GM18861 (cell line): Measurements from ENCODE around the gene ITGA4.

Source experiments
- ATAC-seq: cut with Tn5 transposase; IDR thresholded peaks from one replicate; pipeline ENCODE4 v1.9.1; 2021; ENCODE audit not compliant: unreplicated experiment

ITGA4 gene

DNA sequence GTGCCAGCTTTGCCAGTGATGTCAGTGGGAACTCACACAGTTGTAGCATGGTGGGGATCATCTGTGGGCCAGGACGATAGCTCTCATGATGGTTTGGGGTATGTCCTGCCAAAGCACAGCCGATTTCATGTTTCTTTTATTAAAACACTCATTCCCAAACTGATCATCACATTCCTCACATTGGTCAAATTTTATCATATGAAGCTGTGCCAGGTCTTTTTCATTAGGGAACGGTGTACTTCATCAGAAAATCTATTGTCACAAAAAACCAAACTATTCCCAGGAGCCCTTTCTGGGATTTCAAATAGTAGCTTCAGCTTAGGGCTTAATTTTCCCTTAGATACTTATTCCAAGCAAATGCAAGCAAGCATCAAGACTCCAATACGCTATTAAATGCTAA lies 42.0 kb downstream of the ITGA4 start:
- ATAC-seq: no peak

- no peak for ATAC-seq
These were observed 43.0 kb downstream of the ITGA4 start for GRCh38 chr2:181500201-181500600.

DNA sequence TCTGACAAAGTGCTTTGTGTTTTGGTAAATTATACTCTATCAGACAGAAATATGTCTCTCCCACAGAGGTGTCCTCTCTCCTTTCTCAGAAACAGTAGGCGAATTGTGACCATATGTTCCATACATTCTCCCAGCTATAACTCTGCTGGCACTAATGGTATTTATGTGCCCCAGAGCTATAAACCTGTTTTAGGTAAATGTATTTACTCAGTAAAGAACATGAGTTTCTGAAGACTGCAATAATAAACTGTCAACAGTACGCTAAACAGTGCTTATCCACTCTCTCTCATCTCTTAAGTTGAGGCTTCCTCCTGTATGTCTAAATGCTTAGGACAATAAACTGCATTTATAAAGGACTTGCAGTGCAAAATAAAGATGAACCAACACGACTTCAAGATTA lies 58.5 kb downstream of the ITGA4 start:
- no peak for ATAC-seq

DNA sequence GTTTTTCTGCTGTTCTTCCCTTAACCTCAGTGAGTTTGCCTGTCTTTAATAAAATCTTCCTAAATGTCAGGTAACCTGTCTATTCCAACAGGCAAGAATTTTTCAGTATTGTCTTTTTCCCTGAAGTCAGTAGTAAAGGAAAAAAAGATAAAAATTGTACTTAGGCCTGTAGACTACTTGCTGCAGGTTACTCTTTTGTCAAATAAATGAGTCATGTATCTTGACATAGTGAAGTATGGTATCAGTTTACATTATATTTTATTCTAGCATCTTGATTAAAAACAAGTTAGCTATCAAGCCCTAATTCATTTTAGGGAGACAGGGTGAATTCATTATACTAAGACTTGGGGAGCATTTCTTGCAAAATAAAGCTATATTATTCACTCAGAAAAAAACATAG lies 59.8 kb downstream of the ITGA4 start:
- ATAC-seq: no peak

DNA sequence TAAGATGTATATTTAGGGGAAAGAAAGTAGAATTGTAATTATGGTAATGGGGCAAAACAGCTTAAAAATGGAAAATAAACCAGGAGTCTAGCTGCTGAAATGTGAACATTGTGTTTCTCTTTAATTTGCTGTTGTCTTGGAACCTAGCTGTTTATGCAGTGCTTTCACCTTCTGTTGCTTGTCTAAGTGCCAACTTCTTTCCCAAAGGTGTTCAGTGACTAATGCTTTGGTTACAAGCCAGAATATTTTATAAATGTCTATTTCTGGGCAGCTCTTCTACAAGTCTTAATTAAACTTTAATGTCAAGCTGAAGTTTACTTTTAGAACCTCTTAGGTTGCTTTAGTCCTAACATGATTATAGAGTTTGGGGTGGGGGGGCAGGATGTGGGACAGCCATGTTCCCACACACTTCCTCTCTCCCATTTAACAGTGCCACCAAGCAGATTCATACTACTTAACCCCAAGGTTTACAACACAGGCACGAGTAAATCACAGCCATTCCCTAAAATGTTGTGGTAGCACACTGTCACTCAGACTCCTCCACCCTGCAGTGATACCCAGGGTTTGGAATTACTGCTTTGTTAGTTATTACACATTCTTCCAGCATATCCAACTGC lies 60.6 kb downstream of the ITGA4 start:
- no peak for ATAC-seq

DNA sequence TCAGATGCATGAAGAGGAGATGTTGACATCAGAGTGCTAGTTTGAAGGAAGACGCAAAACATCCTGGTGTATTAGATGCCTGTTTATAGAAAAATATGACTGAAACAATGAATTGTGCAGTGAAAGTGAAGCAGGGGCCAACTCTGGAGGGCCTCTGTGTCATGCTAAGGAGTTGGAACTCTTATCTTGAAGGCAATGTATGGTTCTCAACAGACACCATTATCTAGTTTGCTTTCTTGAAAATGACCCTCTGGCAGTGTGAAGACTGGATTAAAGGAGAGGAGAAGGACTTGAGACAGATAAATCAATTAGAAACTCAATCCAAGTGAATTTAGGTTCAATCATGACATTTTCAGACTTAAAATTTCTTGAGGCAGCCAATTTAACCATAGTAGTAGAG lies 63.1 kb downstream of the ITGA4 start:
- ATAC-seq: no peak

DNA sequence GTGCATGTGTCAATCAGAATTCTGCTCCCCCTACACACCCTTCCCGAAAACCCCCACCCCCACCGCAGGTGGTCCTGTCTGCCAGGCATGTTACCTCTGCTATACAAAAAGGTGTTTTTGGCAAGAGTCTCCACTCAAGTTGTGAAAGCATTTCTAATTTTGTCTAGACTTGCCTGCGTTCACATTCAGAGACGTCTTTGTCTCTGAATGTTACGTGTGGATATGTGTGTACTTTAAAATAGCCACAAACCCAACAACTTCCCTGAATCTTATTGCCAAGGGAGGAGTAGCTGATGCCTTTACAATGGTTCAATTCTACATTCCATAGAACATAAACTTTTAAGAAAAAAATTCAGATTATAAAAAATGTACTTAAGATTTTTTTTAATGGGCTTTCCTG lies 66.6 kb downstream of the ITGA4 start:
- no peak for ATAC-seq

GRCh38 chr2:181526014-181526413 lies 68.8 kb downstream of the ITGA4 start:
- ATAC-seq: no peak

GRCh38 chr2:181527058-181527457 lies 69.9 kb downstream of the ITGA4 start:
- no peak for ATAC-seq

DNA sequence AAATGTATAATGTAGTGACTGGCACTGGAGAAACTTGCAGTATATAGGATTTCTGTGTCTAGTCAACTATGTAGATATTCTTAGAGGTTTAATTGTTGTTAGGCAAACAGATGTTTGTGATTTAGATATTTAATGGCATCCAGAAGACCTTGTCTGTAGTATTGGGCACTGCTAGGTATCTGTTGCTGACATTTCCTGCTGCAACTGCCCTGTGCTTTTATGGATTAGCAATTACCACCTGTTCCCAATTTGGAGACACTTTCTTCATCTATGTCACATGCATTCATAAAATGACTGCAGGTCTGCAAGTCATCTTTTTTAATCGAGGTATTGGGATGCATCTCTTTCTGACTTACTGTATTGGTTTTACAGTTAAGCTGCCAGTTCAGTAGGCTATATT lies 71.3 kb downstream of the ITGA4 start:
- no peak for ATAC-seq

GRCh38 chr2:181536730-181537129 lies 79.5 kb downstream of the ITGA4 start:
- ATAC-seq: no peak

- no peak for ATAC-seq
These were observed 83.2 kb downstream of the ITGA4 start for GRCh38 chr2:181540421-181540820.

DNA sequence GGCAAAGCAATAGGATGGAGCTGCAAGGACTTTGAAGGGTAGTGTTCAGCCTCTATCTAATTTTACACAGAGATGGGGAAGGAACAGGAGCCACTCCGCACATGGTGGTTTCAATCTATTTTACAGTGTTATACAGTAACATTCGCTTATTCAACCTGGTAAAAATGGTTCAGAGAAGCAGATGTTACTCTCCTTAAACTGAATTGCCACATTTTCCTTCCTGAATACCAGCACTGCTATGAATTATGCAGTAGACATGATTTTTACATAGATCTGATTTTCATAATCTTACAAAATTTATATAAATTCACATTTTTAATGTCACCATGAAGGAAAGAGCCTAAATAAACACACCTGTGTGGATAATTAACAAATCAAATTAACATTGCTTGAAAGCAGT lies 85.0 kb downstream of the ITGA4 start:
- ATAC-seq: no peak

- ATAC-seq: no peak
These were observed 88.9 kb downstream of the ITGA4 start for GRCh38 chr2:181546086-181546485.

DNA sequence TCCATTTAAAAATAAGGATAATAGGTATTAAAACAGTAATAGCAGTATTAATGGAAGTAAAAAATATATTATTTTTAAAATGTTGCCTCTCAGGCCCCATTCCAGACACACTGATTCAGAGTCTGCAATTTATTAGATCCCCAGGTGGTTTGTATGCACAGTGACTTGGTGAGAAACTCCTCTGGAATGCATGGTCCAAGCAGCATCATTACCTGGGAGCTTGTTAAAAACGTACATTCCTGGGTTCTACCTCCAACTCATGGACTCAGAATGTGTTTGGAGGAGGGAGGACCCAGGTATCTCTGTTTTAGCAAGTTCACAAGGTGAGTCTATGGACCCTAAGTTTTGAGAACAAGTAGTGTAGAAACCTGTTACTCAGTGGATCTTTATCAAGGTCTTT lies 95.6 kb downstream of the ITGA4 start:
- ATAC-seq: no peak

GRCh38 chr2:181553244-181553643 lies 96.1 kb downstream of the ITGA4 start:
- no peak for ATAC-seq

GRCh38 chr2:181554061-181554830 lies 97.1 kb downstream of the ITGA4 start:
- no peak for ATAC-seq

- no peak for ATAC-seq
These were observed 101.2 kb downstream of the ITGA4 start for GRCh38 chr2:181558371-181558770.

- ATAC-seq: no peak
These were observed 106.0 kb downstream of the ITGA4 start for GRCh38 chr2:181563101-181563692.

- ATAC-seq: no peak
These were observed 109.3 kb downstream of the ITGA4 start for GRCh38 chr2:181566334-181567032.

DNA sequence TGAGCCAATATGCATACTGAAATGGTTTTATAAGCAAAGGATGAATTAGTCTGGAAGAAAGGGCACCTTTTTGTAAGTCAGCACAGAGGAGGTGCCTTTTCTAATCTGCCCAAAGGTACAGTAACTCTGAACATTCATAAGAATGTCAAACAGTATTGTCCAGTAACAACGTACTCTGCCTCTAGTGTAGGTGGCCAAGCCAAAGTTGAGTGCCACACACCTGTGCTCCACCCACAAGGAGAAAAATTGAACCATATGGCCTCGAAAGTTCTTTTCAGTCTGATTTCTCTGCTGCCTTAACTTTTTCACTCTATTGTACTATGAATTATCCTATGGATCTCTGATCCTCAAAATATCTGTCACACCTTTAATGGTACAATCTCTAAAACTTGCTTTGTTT lies 112.9 kb downstream of the ITGA4 start:
- no peak for ATAC-seq
